GM21529 (cell line): ENCODE data around the gene ATXN7.

ENCODE experiments used
- ATAC-seq: cut with Tn5 transposase; IDR thresholded peaks from one replicate; pipeline ENCODE4 v1.9.1; 2021; ENCODE audit not compliant: unreplicated experiment

ATXN7 gene

GRCh38 chr3:63961891-63962290, 98.2 kb downstream of the ATXN7 start:
- ATAC-seq: peak; percentile 85

DNA sequence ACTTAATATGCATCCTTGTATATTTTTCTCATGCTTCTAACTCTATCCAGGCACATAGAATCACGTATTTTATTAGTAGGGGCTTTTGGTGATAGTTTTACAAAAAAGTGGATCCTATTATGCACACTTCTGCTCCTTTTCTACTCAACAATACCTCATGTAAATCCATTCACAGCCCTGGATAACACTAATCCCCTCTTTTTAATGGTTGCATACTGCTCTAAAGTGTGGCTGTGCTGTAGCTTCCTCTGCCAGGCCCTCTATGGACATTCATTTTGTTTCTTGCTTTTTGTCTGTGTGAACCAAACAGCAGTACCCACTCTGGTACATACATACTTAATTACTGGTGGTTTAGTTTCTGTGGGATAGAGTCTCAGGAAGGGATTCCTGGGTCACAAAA, 99.8 kb downstream of the ATXN7 start:
- ATAC-seq: no peak

DNA sequence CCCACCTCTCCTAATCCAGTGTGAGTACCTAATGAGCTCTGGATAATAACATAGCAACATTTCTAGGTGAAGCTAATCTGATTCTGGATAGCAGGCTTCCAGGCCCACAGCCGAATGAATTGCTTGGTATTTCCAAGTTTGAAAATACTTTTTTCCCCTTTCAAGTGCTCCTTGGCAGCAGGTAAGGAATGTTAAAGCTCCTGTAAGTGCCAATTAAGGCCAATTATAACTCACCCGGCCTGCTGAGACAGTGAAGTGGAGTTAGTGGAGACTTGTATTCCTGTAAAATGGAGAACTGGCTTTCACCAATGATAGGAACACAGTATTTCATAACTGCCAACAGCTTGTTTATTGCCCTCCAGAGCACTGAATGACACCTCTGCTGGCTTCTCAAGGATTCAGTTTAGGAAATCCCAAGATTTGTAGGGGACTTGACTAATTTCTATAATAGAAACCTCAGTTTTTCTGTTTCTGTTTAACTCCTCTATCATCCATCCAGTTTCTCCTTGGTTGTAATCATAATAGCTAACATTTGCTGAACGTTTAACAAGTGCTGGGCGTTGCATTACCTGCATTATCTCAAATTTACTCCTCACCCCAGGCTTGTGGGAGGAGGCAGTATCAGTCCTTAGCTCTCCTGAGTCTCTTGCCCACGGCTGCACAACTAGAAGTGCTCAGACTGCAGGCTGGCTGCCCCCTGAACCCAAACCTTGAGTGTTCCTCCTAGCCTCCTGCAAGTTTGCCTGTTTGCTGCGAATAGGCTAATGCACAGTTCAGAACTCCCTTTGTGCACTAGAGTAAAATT, 101.2 kb downstream of the ATXN7 start:
- ATAC-seq: no peak

- no peak for ATAC-seq
Observed at GRCh38 chr3:63966007-63966406, 102.3 kb downstream of the ATXN7 start.

- ATAC-seq: no peak
Observed at GRCh38 chr3:63966871-63967270, 103.2 kb downstream of the ATXN7 start.

- peak; percentile 56 for ATAC-seq
Observed at GRCh38 chr3:63967675-63968611, 104.3 kb downstream of the ATXN7 start.

GRCh38 chr3:63968612-63969350, 105.1 kb downstream of the ATXN7 start:
- ATAC-seq: peak; percentile 10

DNA sequence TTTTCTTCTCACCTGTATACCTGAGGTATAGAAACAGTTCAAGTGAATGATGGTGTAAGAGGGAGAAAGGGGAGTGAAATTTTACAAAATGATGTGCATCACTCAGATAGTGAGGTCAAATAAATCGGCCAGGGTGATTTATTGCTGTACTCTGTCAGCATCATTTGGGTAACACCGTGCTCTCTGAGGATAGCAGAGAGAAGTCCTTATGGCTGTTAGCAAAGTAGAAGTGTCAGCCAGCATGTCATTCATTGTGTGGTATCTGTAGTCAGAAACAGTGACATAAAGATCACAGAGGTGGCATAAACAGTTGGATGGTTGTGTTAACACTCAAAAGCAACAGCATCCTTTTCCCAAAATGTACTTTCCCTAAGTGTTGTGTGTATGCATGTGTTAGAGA, 106.2 kb downstream of the ATXN7 start:
- no peak for ATAC-seq

- no peak for ATAC-seq
Observed at GRCh38 chr3:63970631-63971475, 107.2 kb downstream of the ATXN7 start.

DNA sequence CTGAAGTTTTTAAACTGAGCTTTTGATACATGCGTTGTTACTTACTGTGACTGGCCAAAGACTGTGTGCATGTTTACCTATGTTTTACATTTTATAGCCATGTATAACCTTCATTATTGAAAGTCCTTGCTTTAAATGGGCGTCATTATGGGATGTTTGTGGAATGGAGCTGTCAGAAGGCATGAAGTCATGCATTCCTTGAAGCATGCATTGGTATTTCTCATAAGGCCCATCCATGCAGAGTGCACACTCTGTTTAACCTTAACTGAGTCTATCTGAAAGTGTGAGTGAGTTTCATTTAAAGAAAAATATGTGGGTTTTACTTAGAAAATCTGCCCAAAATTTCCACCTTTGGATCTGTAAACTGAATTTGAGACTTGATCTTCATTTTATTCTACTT, 108.5 kb downstream of the ATXN7 start:
- ATAC-seq: no peak

- ATAC-seq: no peak
Observed at GRCh38 chr3:63972987-63973386, 109.3 kb downstream of the ATXN7 start.

- no peak for ATAC-seq
Observed at GRCh38 chr3:63973406-63973805, 109.7 kb downstream of the ATXN7 start.

DNA sequence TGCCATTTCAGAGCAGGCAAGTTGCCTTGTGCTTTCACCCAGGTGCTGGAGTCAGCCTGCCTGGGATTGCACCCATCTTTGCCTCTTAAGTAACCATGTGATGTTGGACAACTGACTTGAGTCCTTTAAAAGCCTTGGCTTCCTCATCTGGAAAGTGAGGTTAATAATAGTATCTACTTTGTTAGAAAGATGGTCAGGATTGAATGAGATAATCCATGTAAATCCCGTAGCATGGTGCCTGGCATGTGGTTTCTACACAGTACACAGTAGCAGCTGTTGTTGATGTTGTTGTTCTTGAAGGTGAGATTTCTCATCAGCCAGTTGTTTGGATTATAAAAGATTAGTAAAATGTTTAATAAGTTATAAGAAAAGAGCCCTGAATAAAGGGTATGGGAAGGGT, 110.8 kb downstream of the ATXN7 start:
- no peak for ATAC-seq

DNA sequence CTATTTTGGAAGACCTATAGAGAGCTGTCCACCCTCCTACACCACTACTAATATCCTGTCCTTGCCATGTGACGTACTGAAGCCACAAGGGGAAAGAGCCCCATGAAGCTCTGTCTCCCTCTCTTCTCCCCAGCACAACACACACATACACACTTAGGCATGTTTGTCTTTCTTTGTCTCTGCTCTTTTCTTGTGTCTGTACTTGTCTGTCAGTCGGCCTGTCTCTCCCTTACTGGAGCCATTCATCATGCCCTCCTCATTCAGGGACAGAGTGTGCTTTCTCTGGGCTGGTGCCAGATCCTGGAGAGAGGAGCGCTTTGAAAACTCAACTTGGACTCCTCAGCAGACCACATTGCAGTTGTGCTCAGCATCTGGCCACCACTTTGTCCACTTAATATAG, 112.1 kb downstream of the ATXN7 start:
- no peak for ATAC-seq

DNA sequence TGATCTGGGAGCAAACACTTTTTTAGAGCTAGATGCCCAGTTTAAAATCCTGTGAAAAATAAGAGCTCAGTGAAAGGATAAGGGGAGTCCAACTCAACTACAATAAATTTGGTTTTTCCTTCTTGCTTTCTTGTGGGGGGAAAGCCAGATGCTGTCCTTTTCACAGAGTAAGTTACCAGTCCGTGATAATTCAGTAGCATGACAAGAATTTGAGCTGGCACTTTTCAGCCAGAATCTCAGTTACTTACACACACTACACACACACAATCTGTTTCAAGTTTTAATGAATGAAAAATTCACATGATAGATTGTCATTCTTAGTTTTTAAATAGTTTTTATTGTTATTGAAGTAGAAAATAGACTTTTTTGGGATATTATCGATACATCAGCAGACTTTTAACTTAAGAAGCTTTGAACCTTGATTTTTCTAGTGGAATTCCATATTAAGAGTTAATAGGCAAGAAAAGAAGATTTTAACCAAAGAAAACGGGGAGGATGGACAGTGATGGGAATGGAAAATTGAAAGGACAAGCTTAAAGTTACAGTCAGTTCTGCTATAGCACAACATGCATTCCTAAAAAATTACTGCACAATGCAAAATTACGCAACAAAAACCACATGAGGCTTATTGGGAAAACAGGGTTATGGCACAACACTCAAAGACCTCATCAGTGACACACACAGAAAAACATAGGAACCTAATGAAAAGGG, 112.6 kb downstream of the ATXN7 start:
- ATAC-seq: no peak

DNA sequence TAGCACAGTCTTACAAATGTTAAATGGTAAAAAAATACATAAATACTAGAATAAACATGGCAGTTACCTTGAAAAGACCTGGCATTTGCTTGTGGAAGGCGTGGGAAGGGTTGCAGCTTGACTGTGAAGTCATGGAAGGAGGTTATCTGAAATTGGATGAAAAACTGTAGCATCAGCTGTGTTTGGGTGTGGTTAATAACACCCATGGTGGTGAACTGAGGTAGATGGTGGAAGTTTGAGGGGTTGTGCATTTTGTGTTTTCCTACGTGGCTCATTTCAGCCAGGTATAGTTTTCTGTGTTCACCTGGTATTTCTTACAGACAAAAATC, 113.2 kb downstream of the ATXN7 start:
- no peak for ATAC-seq

DNA sequence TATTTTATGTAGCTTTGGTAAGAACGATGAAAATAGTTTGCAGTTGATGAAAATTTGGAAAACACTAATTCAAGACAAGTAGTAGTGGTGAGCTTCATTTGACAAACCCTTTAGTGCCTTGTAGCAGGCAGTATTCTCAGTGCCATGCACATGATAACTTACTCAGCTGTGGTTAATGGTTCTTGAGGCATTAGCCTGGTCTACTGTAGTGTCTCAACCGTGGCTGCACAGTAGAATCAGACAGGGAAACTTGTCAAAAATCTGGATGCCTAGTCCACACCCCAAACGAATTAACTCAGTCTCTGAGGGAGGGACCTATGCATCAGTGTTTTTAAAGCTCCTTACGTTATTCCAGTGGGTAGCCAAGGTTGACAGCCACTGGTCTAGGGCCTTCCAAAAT, 114.2 kb downstream of the ATXN7 start:
- ATAC-seq: no peak

- no peak for ATAC-seq
Observed at GRCh38 chr3:63979093-63979885, 115.6 kb downstream of the ATXN7 start.

DNA sequence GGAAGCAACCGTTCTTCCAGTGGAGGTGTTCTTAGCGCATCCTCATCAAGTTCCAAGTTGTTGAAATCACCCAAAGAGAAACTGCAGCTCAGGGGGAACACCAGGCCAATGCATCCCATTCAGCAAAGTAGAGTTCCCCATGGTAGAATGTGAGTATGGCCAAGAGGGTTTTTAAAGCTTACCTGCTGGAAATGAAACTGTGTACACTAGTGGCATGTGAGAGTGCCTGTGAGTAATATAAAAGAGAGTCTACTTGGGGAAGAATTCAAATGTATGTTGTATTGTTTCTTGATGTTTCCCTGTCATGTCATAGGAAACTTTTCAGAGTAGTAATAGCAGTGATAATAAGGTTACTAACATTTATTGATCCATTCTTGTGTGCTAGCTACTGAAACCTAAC, 116.4 kb downstream of the ATXN7 start:
- no peak for ATAC-seq
